ENCODE results near the gene CLASP1.
"Not testable (repeated sequence)": the region's sequence is repeated elsewhere in the genome, so short reads cannot be mapped to it uniquely, and the experiment has no call there.

CLASP1 gene

GRCh38 chr2:121336528-121337294 is 312.6 kb downstream of the CLASP1 start:
- DNase-seq (ENCODE audit: low spot score), result no peak
- TF ChIP-seq, protein P1, sequence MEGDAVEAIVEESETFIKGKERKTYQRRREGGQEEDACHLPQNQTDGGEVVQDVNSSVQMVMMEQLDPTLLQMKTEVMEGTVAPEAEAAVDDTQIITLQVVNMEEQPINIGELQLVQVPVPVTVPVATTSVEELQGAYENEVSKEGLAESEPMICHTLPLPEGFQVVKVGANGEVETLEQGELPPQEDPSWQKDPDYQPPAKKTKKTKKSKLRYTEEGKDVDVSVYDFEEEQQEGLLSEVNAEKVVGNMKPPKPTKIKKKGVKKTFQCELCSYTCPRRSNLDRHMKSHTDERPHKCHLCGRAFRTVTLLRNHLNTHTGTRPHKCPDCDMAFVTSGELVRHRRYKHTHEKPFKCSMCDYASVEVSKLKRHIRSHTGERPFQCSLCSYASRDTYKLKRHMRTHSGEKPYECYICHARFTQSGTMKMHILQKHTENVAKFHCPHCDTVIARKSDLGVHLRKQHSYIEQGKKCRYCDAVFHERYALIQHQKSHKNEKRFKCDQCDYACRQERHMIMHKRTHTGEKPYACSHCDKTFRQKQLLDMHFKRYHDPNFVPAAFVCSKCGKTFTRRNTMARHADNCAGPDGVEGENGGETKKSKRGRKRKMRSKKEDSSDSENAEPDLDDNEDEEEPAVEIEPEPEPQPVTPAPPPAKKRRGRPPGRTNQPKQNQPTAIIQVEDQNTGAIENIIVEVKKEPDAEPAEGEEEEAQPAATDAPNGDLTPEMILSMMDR (IDR thresholded peaks at IDR 0.05; ENCODE audit: extremely low read depth, missing control alignments), result no peak

GRCh38 chr2:121335294-121336290 is 313.7 kb downstream of the CLASP1 start:
- TF ChIP-seq, protein P1 (IDR thresholded peaks at IDR 0.05; ENCODE audit: extremely low read depth, missing control alignments), result no peak
- no peak for DNase-seq (ENCODE audit: low spot score)

DNA sequence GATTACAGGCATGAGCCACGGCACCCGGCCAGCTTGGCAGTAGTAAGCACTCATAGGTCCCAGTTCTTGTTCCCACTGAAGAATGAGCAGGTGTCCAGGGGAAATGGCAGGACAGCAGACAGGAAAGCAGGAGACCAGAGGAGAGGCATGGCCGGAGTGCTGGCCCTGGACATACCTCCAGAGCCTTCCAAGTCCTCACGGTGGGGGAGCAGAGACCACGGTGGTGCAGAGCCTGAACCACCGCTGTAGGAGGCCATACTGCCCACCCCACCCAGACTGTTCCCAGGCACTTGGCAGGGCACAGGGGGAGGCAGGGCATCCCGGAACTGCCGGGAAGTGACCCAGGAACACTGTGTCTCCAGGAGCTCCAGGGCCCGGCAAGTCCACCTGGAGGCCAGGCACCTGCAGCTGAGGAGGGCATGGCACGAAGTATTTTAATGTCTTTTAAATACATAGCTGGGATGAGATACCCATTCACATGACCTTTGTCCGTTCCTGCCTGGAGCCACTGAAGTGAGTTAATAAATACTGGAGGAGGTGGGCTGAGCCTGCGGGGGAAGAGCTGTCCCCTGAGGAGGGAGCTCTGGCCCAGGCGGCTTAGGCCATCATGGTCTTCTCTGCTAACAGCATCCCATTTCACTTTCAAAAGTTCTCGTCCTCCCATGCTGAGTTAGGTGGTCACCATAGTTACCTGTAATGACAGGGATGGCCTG is 314.5 kb downstream of the CLASP1 start:
- DNase-seq (ENCODE audit: low spot score), result no peak
- TF ChIP-seq, protein P1 (IDR thresholded peaks at IDR 0.05; ENCODE audit: extremely low read depth, missing control alignments), result no peak

DNA sequence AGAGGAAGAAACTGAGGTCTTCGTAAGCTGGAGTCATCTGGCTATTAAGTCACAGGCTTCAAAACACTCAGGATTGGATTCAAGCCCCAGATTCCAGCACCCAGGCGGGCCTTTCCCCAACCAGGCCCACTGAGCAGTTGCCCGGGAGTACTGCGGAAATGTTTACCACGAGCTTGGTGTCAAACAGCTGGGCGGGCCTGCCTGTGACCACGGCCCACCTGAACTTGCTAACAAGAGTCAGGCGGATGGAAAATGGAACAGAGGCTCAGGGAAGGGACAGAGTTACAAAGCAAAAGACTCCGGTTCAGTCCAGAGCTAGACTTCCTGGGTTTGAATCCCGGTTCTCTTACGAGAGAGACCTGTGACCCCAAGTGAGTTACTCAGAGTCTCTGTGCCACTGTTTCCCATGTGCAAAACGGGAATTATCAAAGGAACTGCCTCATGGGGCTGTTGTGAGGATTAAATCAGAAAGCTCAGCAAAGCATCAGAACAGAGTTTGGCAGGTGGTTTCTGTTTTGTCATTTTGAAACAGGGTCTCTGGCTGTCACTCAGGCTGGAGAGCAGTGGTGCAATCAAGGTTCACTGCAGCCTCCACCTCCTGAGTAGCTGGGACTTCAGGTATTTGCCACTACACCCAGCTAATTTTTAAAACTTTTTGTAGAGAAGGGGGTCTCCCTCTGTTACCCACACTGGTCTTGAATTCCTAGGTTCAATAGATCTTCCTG is 315.3 kb downstream of the CLASP1 start:
- TF ChIP-seq, protein P1 (IDR thresholded peaks at IDR 0.05; ENCODE audit: extremely low read depth, missing control alignments), result no peak
- no peak for DNase-seq (ENCODE audit: low spot score)

DNA sequence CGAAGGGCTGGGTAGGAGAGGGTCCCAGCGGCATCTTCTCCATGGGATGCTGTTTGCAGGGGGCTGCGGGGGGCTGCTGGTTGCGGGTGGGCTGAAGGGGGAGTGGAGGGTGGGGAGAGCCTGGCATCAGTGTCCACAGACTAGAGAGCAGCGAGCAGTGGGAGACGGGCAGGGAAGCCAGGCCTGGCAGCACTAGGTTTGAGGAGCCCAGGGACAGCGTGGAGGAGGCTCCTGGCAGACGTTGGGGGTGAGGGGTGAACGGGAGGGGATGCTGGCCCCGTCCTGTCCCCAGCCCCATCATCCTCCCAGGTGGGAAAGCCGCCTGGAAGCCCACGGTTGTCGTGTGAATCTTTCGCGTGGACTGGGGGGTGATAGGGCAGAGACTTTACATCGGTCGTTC is 316.0 kb downstream of the CLASP1 start:
- TF ChIP-seq, protein P1 (IDR thresholded peaks at IDR 0.05; ENCODE audit: extremely low read depth, missing control alignments), result no peak
- DNase-seq (ENCODE audit: low spot score), result no peak

DNA sequence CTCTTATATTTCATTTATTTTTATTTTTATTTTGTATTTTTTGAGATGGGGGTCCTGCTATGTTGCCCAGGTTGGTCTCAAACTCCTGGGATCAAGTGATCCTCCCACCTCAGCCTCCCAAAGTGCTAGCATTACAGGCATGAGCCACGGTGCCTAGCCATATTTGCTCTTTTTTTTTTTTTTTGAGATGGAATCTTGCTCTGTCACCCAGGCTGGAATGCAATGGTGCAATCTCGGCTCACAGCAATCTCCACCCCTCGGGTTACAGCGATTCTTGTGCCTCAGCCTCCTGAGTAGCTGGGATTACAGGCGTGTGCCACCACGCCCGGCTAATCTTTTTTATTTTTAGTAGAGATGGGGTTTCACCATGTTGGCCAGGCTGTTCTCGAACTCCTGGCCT is 317.9 kb downstream of the CLASP1 start:
- DNase-seq (ENCODE audit: low spot score), result not testable (repeated sequence)

DNA sequence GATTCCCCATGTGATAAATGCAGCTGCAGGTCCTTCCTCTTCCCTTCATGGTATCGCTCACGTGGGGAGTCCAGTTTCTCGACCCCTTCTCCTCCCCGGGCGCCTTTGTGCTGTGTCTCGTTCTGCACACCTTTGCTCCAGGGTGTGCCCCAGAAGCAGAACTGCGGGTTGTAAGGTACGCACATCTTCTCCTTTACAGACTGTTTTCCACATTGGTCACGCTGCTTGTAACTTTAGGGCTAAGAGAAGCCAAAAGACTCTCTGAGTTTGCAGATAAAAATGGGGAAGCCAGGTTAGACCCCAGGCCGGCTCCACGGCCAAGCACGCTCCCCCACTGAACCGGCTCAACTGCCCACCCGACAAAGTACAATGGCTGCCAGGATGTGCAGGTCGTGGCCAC is 318.3 kb downstream of the CLASP1 start:
- no peak for DNase-seq (ENCODE audit: low spot score)
- TF ChIP-seq, protein P1 (IDR thresholded peaks at IDR 0.05; ENCODE audit: extremely low read depth, missing control alignments), result no peak
